HK-2 (cell line): ENCODE measurements around the gene NSDHL.
"Not testable (repeated sequence)": the region's sequence is repeated elsewhere in the genome, so short reads cannot be mapped to it uniquely, and the experiment has no call there.

ENCODE experiments used
- DNase-seq: peaks from one replicate; pipeline ENCODE4 v3.0.0-alpha.2; 2018; ENCODE audit not compliant: unreplicated experiment

The NSDHL gene

GRCh38 chrX:152830312-152831305 lies at the start of gene NSDHL, which contains the start of gene CETN2:
Gene NSDHL, plus strand, starts transcription at chrX:152831063. Its CDS starts 15,262 bp downstream, at chrX:152846325.
Gene CETN2, minus strand, starts transcription at chrX:152830757. Its CDS starts 47 bp downstream, at chrX:152830710.
- peak; percentile 97 for DNase-seq

- DNase-seq, result not testable (repeated sequence)
These were observed 43.8 kb upstream of the NSDHL start for GRCh38 chrX:152787062-152787461.

GRCh38 chrX:152798945-152799344 lies 31.9 kb upstream of the NSDHL start:
- no peak for DNase-seq

GRCh38 chrX:152806035-152806434 lies 24.8 kb upstream of the NSDHL start:
- no peak for DNase-seq

GRCh38 chrX:152810403-152810802 lies 20.5 kb upstream of the NSDHL start:
- no peak for DNase-seq

- DNase-seq, result no peak
These were observed 17.7 kb upstream of the NSDHL start for GRCh38 chrX:152813206-152813605.

- no peak for DNase-seq
These were observed 16.8 kb upstream of the NSDHL start for GRCh38 chrX:152814048-152814447.

GRCh38 chrX:152817078-152817764 lies 13.6 kb upstream of the NSDHL start:
- DNase-seq, result no peak

GRCh38 chrX:152818356-152818755 lies 12.5 kb upstream of the NSDHL start:
- no peak for DNase-seq

- DNase-seq, result no peak
These were observed 11.6 kb upstream of the NSDHL start for GRCh38 chrX:152819266-152819665.

GRCh38 chrX:152819732-152820131 lies 11.1 kb upstream of the NSDHL start:
- no peak for DNase-seq

GRCh38 chrX:152821145-152821765 lies 9.6 kb upstream of the NSDHL start:
- peak; percentile 22 for DNase-seq

GRCh38 chrX:152822383-152823086 lies 8.3 kb upstream of the NSDHL start:
- DNase-seq, result no peak

GRCh38 chrX:152823657-152824056 lies 7.2 kb upstream of the NSDHL start:
- DNase-seq, result no peak

GRCh38 chrX:152824841-152825374 lies 6.0 kb upstream of the NSDHL start:
- no peak for DNase-seq

GRCh38 chrX:152831391-152831790 lies 528 bp downstream of the NSDHL start:
- DNase-seq, result no peak

GRCh38 chrX:152832520-152832919 lies 1.7 kb downstream of the NSDHL start:
- no peak for DNase-seq

- no peak for DNase-seq
These were observed 2.5 kb downstream of the NSDHL start for GRCh38 chrX:152833378-152833777.

GRCh38 chrX:152835470-152835869 lies 4.6 kb downstream of the NSDHL start:
- DNase-seq, result not testable (repeated sequence)

GRCh38 chrX:152842772-152843338 lies 12.0 kb downstream of the NSDHL start:
- no peak for DNase-seq

- DNase-seq, result no peak
These were observed 13.0 kb downstream of the NSDHL start for GRCh38 chrX:152843852-152844251.
